OCI-LY1 (cell line): ENCODE measurements around the gene EMC9.

Experiments used
- EZH2 ChIP-seq: fragments of 200-600 bp; sonication (generic), shearing (Covaris generic); IDR thresholded peaks from 2 replicates; pipeline ENCODE4 v1.8.0; 2017; ENCODE audit warnings: borderline replicate concordance, mixed run types, mild to moderate bottlenecking, antibody characterized with exemption, low read length, moderate library complexity, mixed read lengths
- TF ChIP-seq, protein P1 (sequence below): fragments of 200-600 bp; sonication (generic), shearing (Covaris generic); IDR thresholded peaks from 2 replicates; pipeline ENCODE4 v1.5.1; 2017; ENCODE audit warnings: mild to moderate bottlenecking, antibody characterized with exemption, low read length, moderate library complexity, mixed read lengths

DNA sequence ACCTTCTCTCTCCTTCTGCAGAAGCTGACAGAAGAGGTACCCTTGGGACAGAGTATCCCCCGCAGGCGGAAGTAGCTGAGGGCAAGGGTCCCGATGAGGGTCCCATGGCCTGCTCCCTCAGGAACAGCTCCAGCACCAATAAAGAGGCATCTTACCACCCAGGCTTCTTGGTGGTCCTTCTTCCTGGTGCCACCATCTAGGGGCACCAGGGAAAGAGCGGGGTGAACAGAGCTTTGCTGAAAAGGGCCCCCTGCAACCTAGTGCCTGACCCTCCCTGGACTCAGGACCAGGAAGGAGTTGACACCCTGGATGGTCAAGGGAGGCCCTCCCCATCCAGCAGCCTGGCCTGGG, 19.1 kb upstream of the EMC9 start:
- TF ChIP-seq, protein P1, sequence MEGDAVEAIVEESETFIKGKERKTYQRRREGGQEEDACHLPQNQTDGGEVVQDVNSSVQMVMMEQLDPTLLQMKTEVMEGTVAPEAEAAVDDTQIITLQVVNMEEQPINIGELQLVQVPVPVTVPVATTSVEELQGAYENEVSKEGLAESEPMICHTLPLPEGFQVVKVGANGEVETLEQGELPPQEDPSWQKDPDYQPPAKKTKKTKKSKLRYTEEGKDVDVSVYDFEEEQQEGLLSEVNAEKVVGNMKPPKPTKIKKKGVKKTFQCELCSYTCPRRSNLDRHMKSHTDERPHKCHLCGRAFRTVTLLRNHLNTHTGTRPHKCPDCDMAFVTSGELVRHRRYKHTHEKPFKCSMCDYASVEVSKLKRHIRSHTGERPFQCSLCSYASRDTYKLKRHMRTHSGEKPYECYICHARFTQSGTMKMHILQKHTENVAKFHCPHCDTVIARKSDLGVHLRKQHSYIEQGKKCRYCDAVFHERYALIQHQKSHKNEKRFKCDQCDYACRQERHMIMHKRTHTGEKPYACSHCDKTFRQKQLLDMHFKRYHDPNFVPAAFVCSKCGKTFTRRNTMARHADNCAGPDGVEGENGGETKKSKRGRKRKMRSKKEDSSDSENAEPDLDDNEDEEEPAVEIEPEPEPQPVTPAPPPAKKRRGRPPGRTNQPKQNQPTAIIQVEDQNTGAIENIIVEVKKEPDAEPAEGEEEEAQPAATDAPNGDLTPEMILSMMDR: no peak
- no peak for TF ChIP-seq EZH2
